HepG2 (cell line): ENCODE results near the gene SLC25A22. TPM values are rescaled to one million over a fixed set of nuclear protein-coding genes. Genes with fewer than 3 reads are reported as not detected.

Experiments used
- HINFP ChIP-seq: sonication (generic); formaldehyde crosslinking; IDR thresholded peaks from 2 replicates; pipeline ENCODE4 v1.4.0; 2020; ENCODE audit warnings: low read depth, mild to moderate bottlenecking, missing genetic modification reagents
- IRF9 ChIP-seq: sonication (generic); formaldehyde crosslinking; IDR thresholded peaks from 2 replicates; pipeline ENCODE4 v1.8.0; 2022; ENCODE audit warnings: missing genetic modification reagents, mild to moderate bottlenecking, borderline replicate concordance
- KDM2A ChIP-seq: sonication (generic); formaldehyde crosslinking; IDR thresholded peaks from 2 replicates; pipeline ENCODE4 v1.4.0; 2020; ENCODE audit warnings: low read depth, missing genetic modification reagents, borderline replicate concordance
- MAFG ChIP-seq: sonication (generic); formaldehyde crosslinking; IDR thresholded peaks from 2 replicates; pipeline ENCODE4 v1.5.1; 2020; ENCODE audit warnings: mild to moderate bottlenecking, missing genetic modification reagents
- NR1H2 ChIP-seq: sonication (generic); formaldehyde crosslinking; IDR thresholded peaks from 2 replicates; pipeline ENCODE4 v1.8.1; 2022; ENCODE audit warnings: low read depth, missing genetic modification reagents, borderline replicate concordance
- THRA ChIP-seq: sonication (generic); formaldehyde crosslinking; IDR thresholded peaks from 2 replicates; pipeline ENCODE4 v1.4.0; 2020; ENCODE audit warnings: missing genetic modification reagents, borderline replicate concordance
- ZFP36L2 ChIP-seq: sonication (generic); formaldehyde crosslinking; IDR thresholded peaks from 2 replicates; pipeline ENCODE4 v1.4.0; 2020; ENCODE audit warnings: missing genetic modification reagents
- ZMYM2 ChIP-seq: sonication (generic); formaldehyde crosslinking; IDR thresholded peaks from 2 replicates; pipeline ENCODE4 v1.8.0; 2022; ENCODE audit warnings: mild to moderate bottlenecking, missing genetic modification reagents
- ZNF18 ChIP-seq: sonication (generic); formaldehyde crosslinking; IDR thresholded peaks from 2 replicates; pipeline ENCODE4 v1.8.0; 2022; ENCODE audit warnings: mild to moderate bottlenecking, missing genetic modification reagents; ENCODE audit not compliant: insufficient replicate concordance
- ZNF230 ChIP-seq: sonication (generic); formaldehyde crosslinking; IDR thresholded peaks from 2 replicates; pipeline ENCODE4 v1.4.0; 2020; ENCODE audit warnings: mild to moderate bottlenecking, missing genetic modification reagents
- ZNF292 ChIP-seq: sonication (generic); formaldehyde crosslinking; IDR thresholded peaks from 2 replicates; pipeline ENCODE4 v1.8.1; 2022; ENCODE audit warnings: mild to moderate bottlenecking, low read depth, missing genetic modification reagents, borderline replicate concordance
- ZNF607 ChIP-seq: sonication (generic); formaldehyde crosslinking; IDR thresholded peaks from 2 replicates; pipeline ENCODE4 v1.5.1; 2020; ENCODE audit warnings: missing genetic modification reagents, mild to moderate bottlenecking, borderline replicate concordance
- ZNF7 ChIP-seq: IDR thresholded peaks from 2 replicates; pipeline ENCODE4 v1.6.1; 2016; ENCODE audit warnings: missing biosample characterization, missing genetic modification reagents
- ZNF777 ChIP-seq: sonication (generic); formaldehyde crosslinking; IDR thresholded peaks from 2 replicates; pipeline ENCODE4 v1.4.0; 2020; ENCODE audit warnings: missing genetic modification reagents
- polyA plus RNA-seq, 8 experiments: library from polyadenylated mRNA; depleted of rRNA in 3 of 8; stranded (reverse) in 7 of 8; unstranded in 1 of 8; fragments of >200 nt; fragmentation: Illumina TruSeq in 4 of 8; extraction: Trizol in 4 of 8; gene quantifications; 2 replicates each; pipeline versions ENCODE4 v1.2.1 to v1.2.3, GENCODE V29; 2011 to 2016; ENCODE audit warnings: low read depth in 4 of 8, missing spikeins in 1 of 8, mixed read lengths in 1 of 8; ENCODE audit not compliant: insufficient read depth in 1 of 8
- total RNA-seq, 5 experiments: library from RNA; depleted of rRNA; stranded (reverse); fragments of >200 nt; fragmentation: Illumina TruSeq; extraction: Trizol; gene quantifications; 2 replicates each; pipeline ENCODE4 v1.2.3, GENCODE V29; 2016; ENCODE audit warnings: low read depth in 1 of 5
- TF ChIP-seq, protein P1 (sequence below): sonication (generic); formaldehyde crosslinking; IDR thresholded peaks from 2 replicates; pipeline ENCODE4 v1.4.0; 2020; ENCODE audit warnings: mild to moderate bottlenecking, missing genetic modification reagents
- TF ChIP-seq, protein P2 (sequence below): sonication (generic); formaldehyde crosslinking; IDR thresholded peaks from 2 replicates; pipeline ENCODE4 v1.8.0; 2022; ENCODE audit warnings: low read depth, missing genetic modification reagents
- TF ChIP-seq, protein P3 (sequence below): sonication (generic); formaldehyde crosslinking; IDR thresholded peaks from 2 replicates; pipeline ENCODE4 v1.4.0; 2020; ENCODE audit warnings: missing genetic modification reagents

SLC25A22 gene
- total and polyA plus RNA-seq, 2 of the 13 experiments (the other 11 are each of a cell fraction or from before 2014, with no cell fraction given), result 12.4 to 19.2 TPM

- TF ChIP-seq, protein P1, sequence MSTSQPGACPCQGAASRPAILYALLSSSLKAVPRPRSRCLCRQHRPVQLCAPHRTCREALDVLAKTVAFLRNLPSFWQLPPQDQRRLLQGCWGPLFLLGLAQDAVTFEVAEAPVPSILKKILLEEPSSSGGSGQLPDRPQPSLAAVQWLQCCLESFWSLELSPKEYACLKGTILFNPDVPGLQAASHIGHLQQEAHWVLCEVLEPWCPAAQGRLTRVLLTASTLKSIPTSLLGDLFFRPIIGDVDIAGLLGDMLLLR, result peak; percentile 78; the same call in 1 of the 2 replicates
- TF ChIP-seq ZNF230, result peak; percentile 82; the same call in 1 of the 2 replicates
- TF ChIP-seq, protein P2, sequence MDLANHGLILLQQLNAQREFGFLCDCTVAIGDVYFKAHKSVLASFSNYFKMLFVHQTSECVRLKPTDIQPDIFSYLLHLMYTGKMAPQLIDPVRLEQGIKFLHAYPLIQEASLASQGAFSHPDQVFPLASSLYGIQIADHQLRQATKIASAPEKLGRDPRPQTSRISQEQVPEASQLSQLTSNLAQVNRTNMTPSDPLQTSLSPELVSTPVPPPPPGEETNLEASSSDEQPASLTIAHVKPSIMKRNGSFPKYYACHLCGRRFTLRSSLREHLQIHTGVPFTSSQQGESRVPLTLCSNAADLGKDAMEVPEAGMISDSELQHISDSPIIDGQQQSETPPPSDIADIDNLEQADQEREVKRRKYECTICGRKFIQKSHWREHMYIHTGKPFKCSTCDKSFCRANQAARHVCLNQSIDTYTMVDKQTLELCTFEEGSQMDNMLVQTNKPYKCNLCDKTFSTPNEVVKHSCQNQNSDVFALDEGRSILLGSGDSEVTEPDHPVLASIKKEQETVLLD (CRISPR knock-in tag), result peak; percentile 43; the same call in 1 of the 2 replicates
- TF ChIP-seq ZMYM2 (CRISPR knock-in tag), result no peak
- peak; percentile 65; the same call in 1 of the 2 replicates for TF ChIP-seq ZNF607
- TF ChIP-seq ZNF18 (CRISPR knock-in tag), result peak; percentile 84
- TF ChIP-seq NR1H2 (CRISPR knock-in tag), result no peak
- TF ChIP-seq HINFP (CRISPR knock-in tag), result 0 out of 2 replicates have a peak, but pooled peaks have one; percentile 23
- TF ChIP-seq IRF9 (CRISPR knock-in tag), result 0 out of 2 replicates have a peak, but pooled peaks have one; percentile 49
- TF ChIP-seq THRA (CRISPR knock-in tag), result peak; percentile 57; the same call in 1 of the 2 replicates
- peak; percentile 47; the same call in 1 of the 2 replicates for TF ChIP-seq ZNF777
- no peak for TF ChIP-seq ZNF7
- TF ChIP-seq ZNF292 (CRISPR knock-in tag), result peak; percentile 33; the same call in 1 of the 2 replicates
- TF ChIP-seq MAFG (CRISPR knock-in tag), result no peak
- no peak for TF ChIP-seq ZFP36L2 (CRISPR knock-in tag)
- TF ChIP-seq KDM2A (CRISPR knock-in tag), result peak; percentile 76
- TF ChIP-seq, protein P3, sequence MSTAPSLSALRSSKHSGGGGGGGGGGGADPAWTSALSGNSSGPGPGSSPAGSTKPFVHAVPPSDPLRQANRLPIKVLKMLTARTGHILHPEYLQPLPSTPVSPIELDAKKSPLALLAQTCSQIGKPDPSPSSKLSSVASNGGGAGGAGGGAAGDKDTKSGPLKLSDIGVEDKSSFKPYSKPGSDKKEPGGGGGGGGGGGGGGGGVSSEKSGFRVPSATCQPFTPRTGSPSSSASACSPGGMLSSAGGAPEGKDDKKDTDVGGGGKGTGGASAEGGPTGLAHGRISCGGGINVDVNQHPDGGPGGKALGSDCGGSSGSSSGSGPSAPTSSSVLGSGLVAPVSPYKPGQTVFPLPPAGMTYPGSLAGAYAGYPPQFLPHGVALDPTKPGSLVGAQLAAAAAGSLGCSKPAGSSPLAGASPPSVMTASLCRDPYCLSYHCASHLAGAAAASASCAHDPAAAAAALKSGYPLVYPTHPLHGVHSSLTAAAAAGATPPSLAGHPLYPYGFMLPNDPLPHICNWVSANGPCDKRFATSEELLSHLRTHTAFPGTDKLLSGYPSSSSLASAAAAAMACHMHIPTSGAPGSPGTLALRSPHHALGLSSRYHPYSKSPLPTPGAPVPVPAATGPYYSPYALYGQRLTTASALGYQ, result no peak
Measured at GRCh38 chr11:827146-827896, 29.2 kb upstream of the SLC25A22 start (continued).
